PFSK-1 (cell line): Measurements from ENCODE around the gene WIZ.

Experiments
- FOXP2 ChIP-seq: optimal IDR thresholded peaks from 2 replicates; pipeline ENCODE3; 2011; ENCODE audit warnings: borderline replicate concordance, control low read depth, inconsistent platforms; ENCODE audit not compliant: insufficient read depth; ENCODE audit errors: extremely low read length, extremely low read depth
- POLR2AphosphoS5 ChIP-seq: IDR thresholded peaks from 2 replicates; pipeline ENCODE4 v1.6.1; 2012; ENCODE audit warnings: low read depth, mild to moderate bottlenecking, control low read depth, low read length, moderate library complexity
- REST ChIP-seq, 2 experiments: IDR thresholded peaks; 2 replicates each; pipeline versions ENCODE4 v1.6.1 to v1.8.0; 2011 to 2012; ENCODE audit warnings: low read depth in 2 of 2, low read length in 2 of 2, control low read depth in 1 of 2, inconsistent platforms in 1 of 2, mild to moderate bottlenecking in 1 of 2, moderate library complexity in 1 of 2; ENCODE audit not compliant: insufficient read depth in 1 of 2
- SIN3A ChIP-seq: IDR thresholded peaks from 2 replicates; pipeline ENCODE4 v1.6.1; 2012; ENCODE audit warnings: mild to moderate bottlenecking, low read length, moderate library complexity, borderline replicate concordance; ENCODE audit not compliant: insufficient read depth
- TAF1 ChIP-seq: IDR thresholded peaks from 2 replicates; pipeline ENCODE4 v1.6.1; 2012; ENCODE audit warnings: low read length, control low read depth, borderline replicate concordance; ENCODE audit not compliant: insufficient read depth

Gene WIZ

DNA sequence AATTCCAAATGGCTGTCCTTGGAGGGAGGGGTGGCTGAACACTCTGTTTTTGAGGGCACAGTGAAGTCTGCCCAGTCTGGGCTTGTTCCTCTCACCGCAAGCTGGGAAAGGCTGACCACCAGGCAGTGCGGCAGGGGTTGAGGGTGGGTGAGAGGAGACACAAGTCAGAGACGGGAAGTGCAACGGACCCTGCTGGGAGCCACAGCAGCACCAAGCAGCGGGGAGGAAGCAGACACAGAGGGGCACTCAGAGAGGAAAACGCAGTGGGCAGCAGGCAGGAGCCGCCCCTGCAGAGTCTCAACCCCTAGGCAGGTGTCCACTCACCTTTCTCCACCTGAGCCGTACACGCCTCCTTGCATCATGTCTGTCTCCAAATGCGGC, 46.6 kb downstream of the WIZ start:
- TF ChIP-seq TAF1 (no peak), POLR2AphosphoS5 (no peak), REST (IDR thresholded peaks at IDR 0.05; ENCODE audit: insufficient read depth in 1 of 2, low read depth in 2 of 2, low read length in 2 of 2) (no peak), SIN3A (no peak), FOXP2 (no peak)

- TF ChIP-seq TAF1 (no peak), REST (IDR thresholded peaks at IDR 0.05; ENCODE audit: insufficient read depth in 1 of 2, low read depth in 2 of 2, low read length in 2 of 2) (no peak)
These were observed 47.2 kb downstream of the WIZ start for GRCh38 chr19:15402411-15403150.

GRCh38 chr19:15401397-15401710, 48.4 kb downstream of the WIZ start:
- no peak for TF ChIP-seq POLR2AphosphoS5

DNA sequence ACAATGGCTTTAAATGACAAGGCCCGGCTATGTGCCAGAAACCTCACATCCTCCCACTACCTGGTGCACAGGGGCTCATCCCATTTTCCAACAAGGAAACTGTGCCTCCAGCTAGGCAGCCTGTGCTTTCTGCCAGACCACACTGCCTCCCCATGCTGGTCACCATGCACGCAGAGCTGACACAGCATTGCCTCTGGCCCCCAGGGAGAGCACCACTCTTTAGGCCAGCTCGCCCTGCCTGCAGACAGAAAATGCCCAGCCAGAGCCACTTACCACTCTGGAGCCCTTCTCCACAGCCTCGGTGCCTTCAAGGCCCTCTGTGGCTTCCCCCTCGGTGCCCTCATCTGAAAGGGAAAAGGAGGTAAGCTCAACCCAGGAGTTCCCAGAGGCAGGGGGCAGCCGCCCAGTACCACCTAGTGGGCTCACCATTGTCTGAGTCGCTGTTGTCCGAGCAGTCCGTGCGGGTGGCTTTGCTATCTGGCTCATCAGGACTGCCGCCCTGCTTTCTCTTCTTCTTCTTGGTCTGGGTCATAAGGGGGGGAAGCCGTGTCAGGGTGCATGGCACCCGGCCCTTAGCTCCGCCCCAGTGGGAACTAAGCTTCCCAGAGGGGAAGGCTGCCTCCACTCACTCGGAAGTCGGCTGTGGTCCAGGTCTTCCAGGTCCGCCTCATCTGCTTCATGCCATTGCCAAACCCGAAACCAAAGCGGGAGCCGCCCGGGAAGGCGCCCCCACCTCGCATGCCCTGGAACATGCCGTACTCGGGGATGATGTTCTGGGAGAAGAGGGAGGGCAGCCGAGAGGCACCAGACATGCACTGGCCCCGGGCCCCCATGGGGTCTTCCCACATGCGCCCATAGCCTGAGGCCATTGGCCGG, 49.0 kb downstream of the WIZ start:
- TF ChIP-seq REST (IDR thresholded peaks at IDR 0.05; ENCODE audit: insufficient read depth in 1 of 2, low read depth in 2 of 2, low read length in 2 of 2) (no peak), TAF1 (no peak), POLR2AphosphoS5 (no peak), SIN3A (no peak), FOXP2 (no peak)

- TF ChIP-seq FOXP2: no peak
- TF ChIP-seq SIN3A: no peak
- TF ChIP-seq POLR2AphosphoS5: no peak
- no peak for TF ChIP-seq REST (IDR thresholded peaks at IDR 0.05; ENCODE audit: insufficient read depth in 1 of 2, low read depth in 2 of 2, low read length in 2 of 2)
- TF ChIP-seq TAF1: no peak
These were observed 50.1 kb downstream of the WIZ start for GRCh38 chr19:15399635-15400034.
